GM19324 (cell line): ENCODE results near the gene TTLL9.
A peak's percentile ranks its signal among the peaks of the same experiment; 100 is the strongest.
"Not testable (repeated sequence)": the region's sequence is repeated elsewhere in the genome, so short reads cannot be mapped to it uniquely, and the experiment has no call there.

ENCODE experiments used
- ATAC-seq: cut with Tn5 transposase; IDR thresholded peaks from one replicate; pipeline ENCODE4 v1.9.1; 2021; ENCODE audit warnings: mild to moderate bottlenecking, moderate library complexity; ENCODE audit not compliant: unreplicated experiment, low FRiP score

The TTLL9 gene

GRCh38 chr20:31869942-31870725 is at the start of gene TTLL9, which contains the start of gene DUSP15:
TSS of gene TTLL9 (plus strand) at chr20:31870634. CDS start at chr20:31871127, 493 bp downstream.
TSS of gene DUSP15 (minus strand) at chr20:31870527. CDS start at chr20:31870337, 190 bp downstream.
- no peak for ATAC-seq

- no peak for ATAC-seq
Observed at GRCh38 chr20:31821427-31821826, 49.0 kb upstream of the TTLL9 start.

GRCh38 chr20:31822421-31823330 is 47.8 kb upstream of the TTLL9 start:
- peak; percentile 55 for ATAC-seq

GRCh38 chr20:31823360-31824124 is 46.9 kb upstream of the TTLL9 start:
- ATAC-seq: no peak

- ATAC-seq: no peak
Observed at GRCh38 chr20:31824125-31824485, 46.3 kb upstream of the TTLL9 start.

- ATAC-seq: no peak
Observed at GRCh38 chr20:31824554-31825313, 45.7 kb upstream of the TTLL9 start.

GRCh38 chr20:31826074-31826473 is 44.4 kb upstream of the TTLL9 start:
- ATAC-seq: no peak

GRCh38 chr20:31827059-31827458 is 43.4 kb upstream of the TTLL9 start:
- ATAC-seq: no peak

- ATAC-seq: not testable (repeated sequence)
Observed at GRCh38 chr20:31828016-31828415, 42.4 kb upstream of the TTLL9 start.

- no peak for ATAC-seq
Observed at GRCh38 chr20:31829731-31830130, 40.7 kb upstream of the TTLL9 start.

GRCh38 chr20:31830406-31830981 is 39.9 kb upstream of the TTLL9 start:
- no peak for ATAC-seq

GRCh38 chr20:31831211-31831610 is 39.2 kb upstream of the TTLL9 start:
- ATAC-seq: no peak

GRCh38 chr20:31831771-31832306 is 38.6 kb upstream of the TTLL9 start:
- ATAC-seq: no peak

GRCh38 chr20:31833130-31833930 is 37.1 kb upstream of the TTLL9 start:
- ATAC-seq: no peak

- no peak for ATAC-seq
Observed at GRCh38 chr20:31833931-31834521, 36.4 kb upstream of the TTLL9 start.

GRCh38 chr20:31835554-31835953 is 34.9 kb upstream of the TTLL9 start:
- no peak for ATAC-seq

- no peak for ATAC-seq
Observed at GRCh38 chr20:31835977-31836852, 34.2 kb upstream of the TTLL9 start.
